ENCODE results near the gene GRIK2. TPM values are rescaled to one million over a fixed set of nuclear protein-coding genes. Genes with fewer than 3 reads are reported as not detected.
"Not testable (repeated sequence)": the region's sequence is repeated elsewhere in the genome, so short reads cannot be mapped to it uniquely, and the experiment has no call there.

GRIK2 gene
- total RNA-seq = not detected in 2 replicates

DNA sequence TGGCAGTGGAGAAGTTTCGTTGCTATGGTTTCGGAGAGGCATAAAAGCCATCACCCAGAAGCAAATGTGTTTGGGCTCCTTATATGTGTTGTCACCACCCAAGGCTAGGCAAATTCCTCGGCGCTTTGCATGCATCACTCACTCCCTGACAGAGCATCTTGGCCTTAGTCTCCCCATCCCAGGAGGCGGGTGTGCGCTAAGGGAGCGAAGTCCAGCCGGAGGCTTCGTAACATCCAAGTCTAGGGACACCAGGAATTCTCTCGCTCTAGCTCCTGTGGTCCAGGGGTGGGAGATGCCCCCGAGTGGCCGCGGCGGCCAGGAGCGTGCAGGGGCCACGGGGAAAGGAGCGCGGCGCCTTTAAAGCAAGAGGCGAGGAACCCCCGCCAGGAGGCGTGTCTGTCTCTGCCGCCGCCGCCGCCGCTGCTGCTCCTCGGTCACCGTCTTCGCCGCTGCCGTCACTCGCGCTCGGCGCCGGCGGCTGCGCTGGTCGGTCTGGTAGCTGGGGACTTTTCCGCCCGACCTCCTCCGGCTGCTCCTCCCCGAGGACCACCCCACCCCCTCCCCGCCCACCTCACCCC is at the start of gene GRIK2:
Gene GRIK2 (plus strand): TSS at position 458 of the 578 bp plus-strand sequence.
- peak in 1 of 2 donors; percentile 19 for DNase-seq (ENCODE audit: low read depth in 2 of 2)

DNA sequence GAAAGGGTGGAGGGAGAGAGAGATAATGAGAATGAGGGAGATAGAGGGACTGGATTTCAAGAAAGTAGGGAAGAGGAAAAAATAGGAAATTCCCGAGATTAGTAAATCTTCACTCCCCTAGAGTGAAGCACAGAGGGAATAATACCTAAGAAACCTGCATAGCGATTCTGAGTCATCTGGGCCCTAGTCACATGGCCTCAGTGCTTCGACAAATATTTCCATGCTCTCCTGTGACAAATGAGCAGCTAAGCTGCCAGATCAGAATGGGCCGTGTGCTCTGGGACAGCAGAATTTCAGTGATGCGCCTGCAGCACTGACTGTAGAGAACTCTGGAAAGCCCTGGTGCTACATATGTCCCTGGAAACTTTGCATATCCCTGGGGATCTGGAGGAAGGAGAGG is 48.6 kb upstream of the GRIK2 start:
- no peak for DNase-seq (ENCODE audit: low read depth in 2 of 2)

DNA sequence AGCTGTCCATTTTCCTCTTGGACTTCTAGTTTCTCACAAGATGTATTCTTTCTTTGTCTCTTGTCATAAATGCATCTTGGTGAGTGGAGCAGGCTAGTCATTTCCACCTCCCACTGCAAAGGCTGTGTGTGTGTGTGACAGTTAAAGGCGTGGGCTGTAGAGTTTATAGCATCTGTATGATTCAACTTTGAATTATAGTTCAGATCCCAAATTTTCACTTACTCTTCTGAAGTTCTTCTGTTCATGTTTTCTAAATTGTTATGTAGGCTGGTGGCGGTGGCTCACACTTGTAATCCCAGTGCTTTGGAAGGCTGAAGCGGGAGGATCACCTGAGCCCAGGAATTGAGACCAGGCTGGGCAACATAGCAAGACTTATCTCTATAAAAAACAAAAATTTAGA is 44.7 kb upstream of the GRIK2 start:
- no peak for DNase-seq (ENCODE audit: low read depth in 2 of 2)

DNA sequence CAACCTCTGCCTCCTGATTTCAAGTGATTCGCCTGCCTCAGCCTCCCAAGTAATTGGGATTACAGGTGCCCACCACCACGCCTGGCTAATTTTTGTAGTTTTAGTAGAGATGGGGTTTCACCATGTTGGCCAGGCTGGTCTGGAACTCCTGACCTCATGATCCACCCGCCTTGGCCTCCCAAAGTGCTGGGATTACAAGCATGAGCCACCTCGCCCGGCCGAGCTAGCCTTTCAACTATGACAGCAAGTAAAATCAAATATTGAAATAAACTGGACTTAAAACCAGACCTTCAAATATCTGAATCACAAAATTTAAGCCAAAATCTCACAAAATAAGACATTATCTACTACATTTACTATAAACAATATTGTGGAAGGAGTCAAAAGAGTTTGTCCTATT is 42.9 kb upstream of the GRIK2 start:
- DNase-seq (ENCODE audit: low read depth in 2 of 2) = not testable (repeated sequence)

DNA sequence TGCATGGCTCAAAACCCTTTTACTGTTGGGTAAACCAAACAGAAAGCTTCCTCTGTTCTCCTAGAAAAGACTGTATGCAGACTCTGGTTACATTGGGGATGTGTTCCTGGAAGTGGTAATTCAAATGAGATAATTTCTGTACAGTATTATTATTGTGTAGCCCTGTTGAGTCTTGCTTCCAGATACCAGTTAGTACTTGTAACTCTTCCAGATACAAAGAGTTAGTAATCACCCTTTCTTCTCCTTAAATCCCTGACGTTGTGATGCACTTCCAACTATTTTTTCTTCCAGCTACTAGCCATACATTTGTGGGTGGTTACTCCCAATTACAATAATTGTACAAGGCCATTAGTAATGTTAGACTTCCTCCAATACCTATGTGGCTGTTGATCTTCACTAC is 42.3 kb upstream of the GRIK2 start:
- no peak for DNase-seq (ENCODE audit: low read depth in 2 of 2)

DNA sequence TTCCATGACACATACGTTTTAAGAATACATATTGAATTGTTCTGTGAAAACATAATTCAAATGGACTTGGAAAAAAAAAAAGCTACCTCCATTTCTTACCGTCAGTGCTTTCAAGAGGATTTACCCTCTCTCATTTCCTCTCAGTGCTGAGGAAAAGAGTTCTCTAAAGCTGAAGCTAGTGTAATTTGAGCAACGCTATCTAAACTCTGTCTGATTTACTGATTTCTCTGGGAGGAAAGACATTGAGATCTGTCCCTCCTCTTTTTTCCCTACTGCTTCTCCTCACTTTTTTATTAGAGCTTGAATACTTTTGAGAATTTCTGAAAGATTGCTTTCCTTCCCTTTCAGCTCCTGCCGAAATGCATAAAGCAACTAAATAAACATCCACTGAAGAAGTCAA is 41.2 kb upstream of the GRIK2 start:
- DNase-seq (ENCODE audit: low read depth in 2 of 2) = no peak

DNA sequence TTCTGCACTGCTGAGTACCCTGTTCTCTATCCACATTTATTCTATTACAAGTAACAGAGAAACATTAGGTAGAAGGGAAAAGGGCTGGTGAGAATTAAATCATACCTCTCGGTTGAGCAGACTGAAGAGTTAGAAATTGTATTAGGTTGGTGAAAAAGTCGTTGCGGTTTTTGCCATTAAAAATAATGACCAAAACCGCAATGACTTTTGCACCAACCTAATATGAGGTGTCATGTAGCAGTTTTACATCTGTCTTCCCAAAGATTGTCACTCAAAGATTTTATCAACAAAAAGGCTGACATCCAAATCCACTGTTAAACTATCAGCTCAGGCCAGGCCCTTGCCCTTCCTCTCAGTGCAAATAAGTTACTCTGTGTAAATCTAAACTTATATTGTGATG is 28.3 kb upstream of the GRIK2 start:
- DNase-seq (ENCODE audit: low read depth in 2 of 2) = no peak

DNA sequence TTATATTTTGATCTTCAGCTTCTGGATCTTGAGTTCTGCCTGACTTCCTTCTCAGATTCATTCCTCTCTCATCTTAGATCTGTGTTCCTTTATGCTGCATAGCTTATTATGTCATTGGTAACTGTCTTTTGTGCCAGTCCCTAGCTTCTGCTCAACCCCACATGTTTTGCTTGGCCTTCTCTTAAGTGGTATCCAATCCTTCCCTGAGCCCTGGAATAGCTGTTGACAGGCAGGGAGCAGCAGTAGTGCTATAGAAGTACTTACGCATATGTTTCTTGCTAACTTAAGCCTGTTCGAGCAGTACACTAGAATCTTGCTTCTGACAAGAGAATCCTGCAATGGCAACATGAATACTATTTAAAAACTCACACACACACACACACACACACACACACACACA is 13.6 kb upstream of the GRIK2 start:
- no peak for DNase-seq (ENCODE audit: low read depth in 2 of 2)

DNA sequence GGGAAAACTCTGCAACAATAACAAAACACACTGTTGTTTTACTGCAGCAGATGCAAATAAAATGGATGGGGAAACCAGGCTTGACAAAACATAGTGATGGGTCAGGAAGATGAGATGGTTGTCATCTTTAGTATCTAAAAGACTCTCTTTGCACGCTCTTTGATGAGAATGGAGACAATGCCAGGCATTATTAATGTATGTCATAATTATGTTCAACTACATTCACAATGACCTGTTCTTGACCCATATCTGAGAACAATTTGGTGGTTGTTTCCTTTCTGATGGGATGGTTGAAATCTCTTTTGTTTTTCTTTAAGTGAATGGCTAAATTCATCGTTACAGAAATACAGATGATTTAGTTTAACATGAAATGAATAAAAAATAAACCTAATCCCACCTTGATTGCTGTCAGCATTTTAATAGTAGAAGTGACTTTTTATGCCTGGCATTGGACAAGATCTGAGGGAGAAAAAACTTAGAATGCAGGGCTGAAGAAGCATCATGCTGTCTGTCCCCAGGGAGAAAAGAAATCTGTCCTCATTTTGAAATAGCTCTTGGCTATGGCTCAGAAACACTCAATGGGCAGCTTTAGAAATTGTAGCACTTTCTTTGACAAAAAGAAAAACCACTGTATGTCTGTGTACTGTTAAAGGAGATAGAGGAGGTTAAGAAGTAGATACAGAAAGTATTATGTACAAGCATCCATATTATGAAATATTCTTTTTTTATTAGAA is 12.4 kb upstream of the GRIK2 start:
- DNase-seq (ENCODE audit: low read depth in 2 of 2) = no peak

DNA sequence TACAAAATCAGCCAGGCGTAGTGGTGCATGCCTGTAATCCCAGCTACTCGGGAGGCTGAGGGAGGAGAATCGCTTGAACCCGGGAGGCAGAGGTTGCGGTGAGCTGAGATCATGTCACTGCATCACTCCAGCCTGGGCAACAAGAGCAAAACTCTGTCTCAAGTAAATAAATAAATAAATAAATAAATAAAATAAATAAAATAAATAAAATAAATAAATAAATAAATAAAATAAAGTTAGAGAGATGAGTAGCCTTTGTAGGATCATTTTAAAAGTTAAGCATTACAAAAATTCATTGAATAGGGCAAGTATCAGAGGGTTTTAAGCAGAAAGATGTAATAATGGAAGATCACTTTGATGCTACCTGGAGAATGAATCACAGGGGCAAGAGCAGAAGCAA is 9.8 kb upstream of the GRIK2 start:
- not testable (repeated sequence) for DNase-seq (ENCODE audit: low read depth in 2 of 2)

DNA sequence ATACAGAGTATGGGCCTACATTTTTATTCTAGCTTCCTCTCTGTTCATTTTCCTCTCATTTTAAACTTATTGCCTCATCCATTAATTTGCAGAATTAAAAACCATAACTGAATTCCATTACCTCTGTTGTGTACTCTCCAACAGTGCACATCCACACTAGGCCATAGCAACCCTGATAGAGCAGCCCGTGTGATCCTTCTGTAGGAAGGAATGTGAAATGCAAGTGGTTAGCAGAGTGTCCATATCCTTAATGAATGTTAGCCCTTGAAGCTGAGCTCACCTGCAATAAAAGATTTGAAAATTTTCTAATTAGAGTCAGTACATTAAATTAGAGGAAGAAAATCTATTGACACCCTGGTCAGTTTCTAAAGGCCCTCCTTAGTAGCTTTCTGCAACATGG is 6.5 kb upstream of the GRIK2 start:
- DNase-seq (ENCODE audit: low read depth in 2 of 2) = no peak

DNA sequence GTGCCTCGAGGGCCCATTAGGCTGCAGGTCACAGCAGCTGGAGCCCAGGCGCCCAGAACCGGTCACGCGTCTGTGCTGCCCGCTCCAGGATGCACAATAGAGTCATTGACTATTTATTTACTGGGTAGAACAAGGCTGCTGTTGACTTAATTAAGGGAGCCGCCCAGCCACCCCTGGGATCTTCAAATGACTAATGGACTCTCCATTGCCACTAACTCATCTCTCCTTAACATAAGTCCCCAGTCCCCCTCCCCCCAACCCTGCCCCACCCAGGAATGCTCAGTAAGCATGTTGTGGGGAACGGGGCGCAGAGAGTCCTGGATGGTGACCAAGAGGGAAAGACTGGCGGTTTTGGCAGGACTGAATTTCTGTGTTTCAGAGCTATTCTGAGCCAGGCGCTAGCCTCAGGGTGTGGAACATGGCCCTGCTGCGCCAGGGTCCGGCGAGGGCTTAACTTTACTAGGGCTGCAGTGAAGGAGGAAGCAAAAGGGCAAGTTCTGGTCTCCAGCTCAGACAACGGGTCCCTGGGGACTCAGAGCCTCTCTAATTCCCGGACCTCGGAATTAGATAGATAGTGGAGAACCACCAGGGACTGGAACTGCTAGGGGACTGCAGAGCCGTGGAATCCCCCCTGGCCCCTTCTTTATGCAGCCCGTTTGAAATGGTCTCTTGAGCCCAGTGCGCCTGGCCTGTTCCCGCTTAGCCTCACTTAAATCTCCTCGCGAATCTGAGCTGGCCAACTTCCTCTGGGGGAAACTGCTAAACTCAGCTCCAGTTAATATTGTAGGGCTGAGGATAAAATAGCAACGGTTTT is 1.5 kb upstream of the GRIK2 start:
- DNase-seq (ENCODE audit: low read depth in 2 of 2) = no peak

DNA sequence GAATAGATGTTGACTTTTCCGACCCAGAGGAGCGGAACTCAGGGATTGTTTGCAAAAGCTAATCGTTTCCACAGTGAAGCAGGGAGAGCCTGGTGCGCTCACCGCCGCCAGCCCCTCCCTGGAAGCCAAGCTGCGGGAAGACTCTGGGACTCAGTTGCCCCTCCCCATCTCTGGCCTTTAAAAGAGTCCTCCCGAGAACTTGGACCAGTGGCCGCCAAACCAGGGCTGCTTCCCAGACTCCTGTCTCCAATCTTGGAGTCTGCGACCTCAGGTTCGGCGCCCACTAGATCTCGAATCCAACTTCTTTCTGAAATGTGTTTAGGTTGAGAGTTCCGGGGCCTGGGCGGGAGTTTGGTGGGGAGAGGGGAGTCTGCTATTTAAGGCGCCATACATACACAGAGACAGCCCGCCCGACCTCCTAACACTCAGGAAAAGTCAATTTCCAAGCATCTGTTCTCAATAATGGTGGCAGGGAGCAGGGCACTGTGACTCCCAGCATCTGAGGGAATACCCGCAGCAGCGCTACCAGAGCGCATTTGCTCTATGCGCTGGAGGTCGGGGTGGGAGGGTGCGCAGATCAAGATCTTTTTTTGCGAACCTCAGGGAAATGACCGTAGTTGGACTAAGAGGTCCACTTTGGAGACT is 800 bp upstream of the GRIK2 start:
- DNase-seq (ENCODE audit: low read depth in 2 of 2) = no peak

DNA sequence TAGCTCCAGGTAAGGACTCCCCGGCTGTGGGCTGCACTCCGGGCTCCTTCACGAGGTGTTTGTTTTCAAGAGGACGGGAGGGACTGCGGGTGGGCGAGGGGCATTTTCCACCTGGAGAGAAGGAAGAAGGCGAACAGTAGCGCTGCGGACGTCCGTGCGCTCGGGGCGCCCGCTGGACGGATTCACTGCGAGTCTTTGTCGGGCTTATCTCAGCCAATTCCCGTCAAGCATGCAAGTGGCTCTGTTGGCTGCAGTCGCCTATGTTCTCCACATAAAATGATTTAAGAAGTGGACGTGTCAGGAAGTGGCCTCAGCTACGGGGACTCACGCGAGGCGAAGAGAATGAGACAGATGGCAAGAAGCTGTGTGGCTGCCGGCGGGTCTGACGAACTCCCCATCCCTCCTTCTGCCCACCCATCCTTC is 332 bp downstream of the GRIK2 start:
- DNase-seq (ENCODE audit: low read depth in 2 of 2) = no peak

DNA sequence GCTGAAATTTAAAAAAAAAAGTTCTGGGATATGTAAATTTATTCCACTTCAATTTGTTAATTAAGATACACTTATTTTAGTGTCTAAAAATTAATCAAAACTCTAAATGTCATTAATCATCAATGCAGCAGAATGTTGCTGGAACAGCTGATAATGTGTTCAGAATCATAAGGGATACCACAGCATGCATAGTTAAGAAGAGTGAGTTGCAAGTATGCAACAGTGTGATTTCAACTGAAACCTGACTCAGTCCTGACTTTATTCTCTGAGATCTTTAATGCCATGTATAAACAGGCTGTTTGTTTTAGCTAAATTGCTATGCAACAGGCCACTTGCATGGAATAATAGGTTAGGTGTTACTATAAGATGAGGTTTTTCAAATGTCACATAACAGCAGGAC is 1.4 kb downstream of the GRIK2 start:
- DNase-seq (ENCODE audit: low read depth in 2 of 2) = no peak

DNA sequence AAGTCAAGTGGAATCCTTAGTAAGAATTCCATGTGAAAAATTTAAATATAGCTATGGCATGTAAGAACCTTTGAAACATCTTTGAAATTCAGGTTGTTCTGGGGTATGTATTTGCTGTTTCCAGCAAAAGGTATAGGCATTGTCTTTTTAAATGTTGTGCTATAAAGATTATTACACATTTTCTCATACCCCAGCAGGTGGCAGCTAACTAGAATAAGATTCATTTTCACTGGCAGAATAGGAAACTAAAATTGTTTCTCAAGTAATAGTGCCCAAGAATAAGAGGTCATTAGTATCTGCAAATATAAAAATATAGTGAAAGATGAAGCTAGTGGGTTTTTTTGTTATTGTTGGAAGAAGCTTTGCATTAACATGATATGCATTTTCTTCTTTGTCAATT is 1.8 kb downstream of the GRIK2 start:
- DNase-seq (ENCODE audit: low read depth in 2 of 2) = no peak

DNA sequence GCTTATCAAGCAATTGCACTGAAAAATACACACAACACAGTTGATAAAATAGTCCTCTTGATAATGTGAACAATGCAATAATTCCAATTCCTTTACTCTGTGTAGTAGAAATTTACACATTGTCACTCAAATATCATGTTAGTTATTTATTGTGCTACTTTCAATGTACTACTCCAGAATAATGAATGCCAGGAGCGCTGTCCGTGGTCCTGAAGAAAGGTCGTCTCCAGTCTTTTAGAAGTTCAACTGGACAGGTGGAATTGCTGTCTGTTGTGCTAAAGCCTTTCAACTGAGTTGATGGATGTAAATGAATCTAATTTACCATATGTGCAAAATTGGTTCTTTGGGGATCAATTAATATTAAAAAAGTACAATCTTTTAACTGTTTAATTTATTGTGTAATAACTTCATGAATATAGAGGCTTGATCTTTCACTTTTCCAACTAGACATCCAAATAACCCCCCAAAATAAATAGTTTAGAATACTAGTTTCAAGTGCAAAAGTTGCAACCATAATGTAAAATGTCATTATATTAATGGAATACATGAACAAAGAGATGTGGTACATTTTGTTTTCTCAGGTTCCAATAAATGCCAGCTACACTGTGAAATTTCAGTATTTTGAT is 3.2 kb downstream of the GRIK2 start:
- peak; percentile 46 to 60 for DNase-seq (ENCODE audit: low read depth in 2 of 2)

DNA sequence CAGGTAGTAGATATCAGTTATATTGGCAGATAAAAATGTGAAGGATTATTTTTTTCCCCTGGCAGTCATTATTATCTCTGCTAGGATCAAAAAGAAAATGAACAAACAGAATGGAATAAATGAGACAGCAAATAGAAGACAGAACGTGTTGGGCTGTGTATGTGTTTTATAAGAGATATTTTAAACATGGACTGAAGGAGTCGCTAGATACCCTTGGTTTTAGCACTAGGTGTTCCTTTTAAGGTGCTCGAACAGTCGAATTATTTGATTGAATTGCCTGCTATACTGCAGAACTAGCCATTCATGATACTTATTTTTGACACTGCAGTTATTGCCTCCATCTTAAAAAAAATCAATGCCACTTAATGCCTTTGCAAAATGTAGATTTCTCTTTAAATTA is 3.7 kb downstream of the GRIK2 start:
- DNase-seq (ENCODE audit: low read depth in 2 of 2) = no peak

DNA sequence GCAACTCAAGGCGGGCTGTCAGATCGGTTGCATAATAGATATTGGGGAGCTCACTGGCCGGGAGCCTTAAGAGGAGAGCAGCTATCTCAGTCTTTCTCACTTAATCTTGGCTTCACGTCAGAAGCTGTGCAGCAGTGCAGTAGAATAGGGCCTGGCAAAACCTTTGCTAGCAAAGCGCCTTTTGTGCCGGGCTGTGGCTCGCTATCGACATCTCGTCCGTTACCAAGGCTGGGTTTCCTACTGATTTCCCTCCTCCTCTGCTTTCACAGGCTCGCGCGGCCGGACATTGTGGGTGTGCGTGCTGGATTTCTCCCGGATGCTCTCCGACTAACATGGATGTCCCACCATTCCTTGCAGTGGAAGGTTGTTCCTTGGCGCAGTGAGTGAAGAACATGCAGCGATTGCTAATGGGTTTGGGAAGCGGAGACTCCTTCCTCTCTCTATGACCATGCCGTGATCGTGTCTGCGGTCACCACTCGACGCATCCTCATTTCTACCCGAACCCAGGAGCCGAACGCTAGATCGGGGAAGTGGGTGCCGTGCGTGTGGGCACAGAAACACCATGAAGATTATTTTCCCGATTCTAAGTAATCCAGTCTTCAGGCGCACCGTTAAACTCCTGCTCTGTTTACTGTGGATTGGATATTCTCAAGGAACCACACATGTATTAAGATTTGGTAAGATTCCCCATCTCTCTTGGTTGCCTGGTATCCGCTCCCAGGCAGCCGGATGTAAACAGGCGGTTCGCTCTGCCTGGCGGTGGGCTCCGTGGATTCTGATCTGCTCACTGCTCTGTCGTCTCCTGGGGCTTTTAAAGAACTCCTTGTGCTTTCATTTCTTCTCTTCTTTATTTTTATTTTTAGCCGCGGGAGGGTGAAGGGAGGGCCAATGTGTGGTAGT is 5.5 kb downstream of the GRIK2 start:
- no peak for DNase-seq (ENCODE audit: low read depth in 2 of 2)

DNA sequence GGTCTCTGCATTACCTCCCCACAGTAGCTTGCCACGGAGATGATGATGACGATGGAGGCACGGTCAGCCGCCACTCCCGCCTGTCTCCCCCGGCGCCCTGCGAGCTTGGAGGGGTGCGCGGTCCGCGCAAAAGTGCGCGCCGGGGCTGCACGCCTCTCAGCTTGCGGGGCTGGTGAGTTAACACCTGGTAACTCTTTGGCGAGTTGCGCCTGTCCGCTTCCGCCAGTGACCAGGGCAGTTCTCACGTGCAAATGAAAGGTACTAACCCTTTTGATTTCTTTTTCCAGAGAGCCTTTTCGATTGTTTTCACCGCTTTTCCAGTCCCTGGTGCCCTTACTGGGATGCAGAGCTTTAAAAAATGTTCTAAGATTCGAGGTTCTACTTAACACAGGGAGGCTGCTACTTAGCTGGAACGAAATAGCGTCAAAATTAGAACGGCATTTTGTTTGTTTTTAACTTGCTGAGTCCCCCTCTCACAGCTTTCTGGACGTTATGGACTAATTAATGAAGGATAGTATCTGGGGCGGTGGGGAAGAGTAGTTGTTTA is 6.2 kb downstream of the GRIK2 start:
- no peak for DNase-seq (ENCODE audit: low read depth in 2 of 2)
